Raji (cell line): ENCODE results near the gene NR2E1.

Experiments used
- POLR2A ChIP-seq: IDR thresholded peaks from 2 replicates; pipeline ENCODE4 v1.6.1; 2011; ENCODE audit warnings: low read depth, low read length, control low read depth; ENCODE audit not compliant: insufficient read depth

Gene NR2E1

GRCh38 chr6:108165714-108166663, at the start of gene NR2E1:
Gene NR2E1 (plus strand): TSS chr6:108166022. CDS start chr6:108166766, 744 bp downstream.
- TF ChIP-seq POLR2A: no peak

- TF ChIP-seq POLR2A: no peak
Measured at GRCh38 chr6:108116546-108117426, 49.0 kb upstream of the NR2E1 start.

- no peak for TF ChIP-seq POLR2A
Measured at GRCh38 chr6:108117427-108118358, 48.1 kb upstream of the NR2E1 start.

GRCh38 chr6:108118359-108118724, 47.5 kb upstream of the NR2E1 start:
- TF ChIP-seq POLR2A: no peak

- TF ChIP-seq POLR2A: no peak
Measured at GRCh38 chr6:108118810-108119768, 46.7 kb upstream of the NR2E1 start.

GRCh38 chr6:108119769-108120141, 46.1 kb upstream of the NR2E1 start:
- no peak for TF ChIP-seq POLR2A

- TF ChIP-seq POLR2A: no peak
Measured at GRCh38 chr6:108120311-108120710, 45.5 kb upstream of the NR2E1 start.

GRCh38 chr6:108121612-108122011, 44.2 kb upstream of the NR2E1 start:
- no peak for TF ChIP-seq POLR2A

GRCh38 chr6:108123481-108123929, 42.3 kb upstream of the NR2E1 start:
- TF ChIP-seq POLR2A: no peak

GRCh38 chr6:108123946-108124345, 41.9 kb upstream of the NR2E1 start:
- no peak for TF ChIP-seq POLR2A

GRCh38 chr6:108127056-108127455, 38.8 kb upstream of the NR2E1 start:
- no peak for TF ChIP-seq POLR2A

- TF ChIP-seq POLR2A: no peak
Measured at GRCh38 chr6:108127826-108128225, 38.0 kb upstream of the NR2E1 start.

GRCh38 chr6:108130262-108130661, 35.6 kb upstream of the NR2E1 start:
- no peak for TF ChIP-seq POLR2A
